Nucleus accumbens (tissue), 56 donors: ENCODE data around the gene TWF2.

ENCODE experiments used
- DNase-seq, 56 donors: peaks; one replicate each; lab custom pipeline; 2025; lab: John Stamatoyannopoulos, UW

Gene TWF2

GRCh38 chr3:52240059-52240885, 1.3 kb upstream of the TWF2 start:
- peak in 27 of 56 donors; percentile 21 to 79 (median 51) for DNase-seq

- no peak for DNase-seq
Observed at GRCh38 chr3:52238193-52238760, 681 bp downstream of the TWF2 start.

DNA sequence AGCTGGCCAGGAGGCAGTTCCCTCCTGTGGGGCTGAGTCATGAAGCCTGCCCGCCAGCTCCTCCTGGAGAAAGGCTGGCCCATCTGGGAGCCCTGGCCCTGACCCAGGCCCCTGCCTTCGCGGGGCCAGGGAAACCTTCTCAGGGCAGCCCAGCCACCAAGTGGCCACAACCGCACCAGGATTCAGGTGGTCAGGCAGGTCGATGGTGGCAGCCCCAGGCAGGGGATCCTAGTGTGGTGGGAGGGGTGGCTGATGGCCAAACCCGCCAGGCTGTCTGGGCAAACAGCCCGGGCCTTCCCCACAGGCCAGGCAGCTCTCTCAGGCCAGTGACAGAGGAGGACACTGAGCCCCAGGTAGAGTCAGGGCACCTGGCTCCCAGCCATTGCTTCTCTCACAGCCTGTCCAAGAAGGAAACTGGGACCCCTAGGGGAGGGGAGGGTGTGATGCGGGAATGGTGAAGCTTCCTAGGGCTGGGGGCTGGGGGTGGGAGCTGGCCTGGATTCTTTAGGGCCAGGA, 1.2 kb downstream of the TWF2 start:
- DNase-seq = peak in 33 of 56 donors; percentile 15 to 78 (median 48)

- DNase-seq = peak in 1 of 56 donors; percentile 18
Observed at GRCh38 chr3:52237006-52237656, 1.8 kb downstream of the TWF2 start.

DNA sequence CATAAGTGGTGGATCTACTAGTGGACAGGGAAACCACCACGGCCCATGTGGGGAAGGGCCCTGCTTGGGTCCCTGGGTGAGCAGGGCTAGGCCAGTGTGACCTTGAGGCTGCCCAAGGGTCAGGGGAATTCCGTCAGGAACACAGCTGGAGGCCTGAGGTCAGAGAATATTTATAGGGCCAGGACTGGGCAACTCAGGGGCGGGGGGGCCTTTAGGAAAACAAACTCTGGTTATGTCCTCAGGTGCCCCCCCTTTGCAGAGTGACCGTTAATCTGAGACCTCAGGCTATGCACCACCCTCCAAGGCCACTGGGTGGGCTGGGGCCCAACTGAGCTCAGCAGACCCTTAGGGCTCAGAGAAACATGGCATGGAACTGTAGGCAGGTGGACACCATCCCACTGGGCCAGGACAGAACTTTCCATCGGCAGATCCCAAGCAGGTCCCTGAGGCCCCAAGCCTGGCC, 2.5 kb downstream of the TWF2 start:
- no peak for DNase-seq

- DNase-seq = no peak
Observed at GRCh38 chr3:52234516-52235447, 4.2 kb downstream of the TWF2 start.

GRCh38 chr3:52233968-52234367, 5.0 kb downstream of the TWF2 start:
- DNase-seq = peak in 23 of 56 donors; percentile 20 to 70 (median 35)

GRCh38 chr3:52233108-52233591, 5.8 kb downstream of the TWF2 start:
- DNase-seq = no peak

GRCh38 chr3:52232279-52233107, 6.5 kb downstream of the TWF2 start:
- DNase-seq = no peak

DNA sequence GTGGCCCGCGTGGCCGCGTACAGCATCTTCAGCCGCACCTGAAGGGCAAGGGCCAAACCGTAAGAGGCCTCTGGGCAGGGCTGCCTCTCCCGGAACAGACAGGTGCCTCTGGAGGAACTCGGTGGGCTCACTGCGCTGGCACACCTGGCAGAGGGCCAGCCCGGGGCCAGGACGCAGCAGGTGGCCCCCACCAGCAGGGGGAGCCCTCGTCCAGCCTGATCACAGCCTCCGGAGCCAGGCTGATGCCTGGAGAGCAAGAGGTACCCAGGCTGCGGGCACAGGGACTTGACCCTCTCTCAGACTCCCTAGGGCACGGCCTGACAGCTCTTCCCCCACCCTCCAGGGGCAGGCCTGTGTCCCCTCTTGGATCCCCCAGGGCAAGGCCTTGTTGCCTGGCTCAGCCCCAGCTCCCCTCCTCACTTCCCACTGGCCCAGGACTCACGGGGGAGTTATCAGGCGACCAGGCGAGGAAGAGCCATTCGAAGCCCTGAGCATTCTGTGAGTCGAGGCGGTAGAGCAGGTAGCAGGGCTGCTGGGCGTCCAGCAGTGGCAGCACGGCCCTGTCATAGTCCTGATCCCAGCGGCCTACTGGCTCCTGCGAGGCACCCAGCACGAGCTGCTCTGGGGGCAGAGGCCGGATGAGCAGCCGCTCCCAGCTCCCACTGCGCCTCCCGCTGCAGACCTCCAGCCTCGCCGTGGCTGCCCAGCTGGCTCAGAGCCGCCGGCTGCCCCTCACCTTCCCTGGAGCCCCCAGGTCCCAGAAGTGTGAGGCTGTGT, 7.3 kb downstream of the TWF2 start:
- DNase-seq = peak in 19 of 56 donors; percentile 15 to 70 (median 28)

GRCh38 chr3:52230889-52231499, 8.0 kb downstream of the TWF2 start:
- DNase-seq = no peak

GRCh38 chr3:52230461-52230860, 8.5 kb downstream of the TWF2 start:
- DNase-seq = no peak

DNA sequence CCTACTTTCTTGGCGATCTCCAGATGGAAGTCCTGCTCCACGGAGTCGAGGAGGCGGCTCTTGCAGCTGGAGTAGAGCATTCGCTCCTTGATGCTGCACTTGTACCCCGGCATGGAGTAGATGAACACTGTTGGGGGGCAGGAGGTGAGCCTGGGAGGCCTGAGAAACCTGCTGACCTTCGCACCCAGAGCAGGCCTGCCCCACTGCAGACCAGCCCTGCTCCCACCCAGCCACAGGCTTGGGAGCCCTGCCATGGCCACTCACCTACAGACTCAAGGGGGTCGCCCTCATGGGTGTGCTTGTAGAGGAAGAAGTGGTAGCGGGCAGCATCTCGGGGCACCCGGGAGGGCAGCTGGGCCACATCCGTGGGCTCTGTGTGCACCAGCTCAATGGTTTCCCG, 9.3 kb downstream of the TWF2 start:
- no peak for DNase-seq

DNA sequence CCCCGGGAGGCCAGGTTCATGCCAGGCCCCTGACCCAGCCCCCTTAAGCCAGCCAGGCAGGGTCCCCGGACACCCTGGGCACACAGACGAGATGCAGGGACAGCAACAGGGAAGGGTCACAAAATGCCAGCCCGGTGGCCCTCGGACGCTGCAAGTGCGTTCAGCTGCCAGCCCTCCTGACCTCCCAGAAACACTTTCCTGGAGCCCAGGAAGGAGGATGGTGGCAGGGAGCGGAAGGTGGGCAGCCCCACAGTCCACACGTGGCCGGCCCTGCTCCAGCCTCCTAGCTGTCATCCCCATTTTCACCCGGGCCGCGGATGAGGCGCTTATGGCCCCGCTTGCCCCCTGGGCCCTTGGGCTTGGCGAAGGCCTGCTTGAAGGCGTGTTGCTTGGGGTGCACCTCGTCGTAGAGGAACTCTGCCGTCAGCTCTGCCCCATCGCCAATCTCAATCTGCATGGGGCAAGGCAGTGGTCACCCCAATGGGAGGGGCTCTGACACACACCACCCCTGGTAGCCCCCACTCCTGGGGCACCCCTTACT, 10.1 kb downstream of the TWF2 start:
- DNase-seq = no peak

GRCh38 chr3:52228266-52228665, 10.7 kb downstream of the TWF2 start:
- DNase-seq = peak in 1 of 56 donors; percentile 33

GRCh38 chr3:52227766-52228165, 11.2 kb downstream of the TWF2 start:
- no peak for DNase-seq

DNA sequence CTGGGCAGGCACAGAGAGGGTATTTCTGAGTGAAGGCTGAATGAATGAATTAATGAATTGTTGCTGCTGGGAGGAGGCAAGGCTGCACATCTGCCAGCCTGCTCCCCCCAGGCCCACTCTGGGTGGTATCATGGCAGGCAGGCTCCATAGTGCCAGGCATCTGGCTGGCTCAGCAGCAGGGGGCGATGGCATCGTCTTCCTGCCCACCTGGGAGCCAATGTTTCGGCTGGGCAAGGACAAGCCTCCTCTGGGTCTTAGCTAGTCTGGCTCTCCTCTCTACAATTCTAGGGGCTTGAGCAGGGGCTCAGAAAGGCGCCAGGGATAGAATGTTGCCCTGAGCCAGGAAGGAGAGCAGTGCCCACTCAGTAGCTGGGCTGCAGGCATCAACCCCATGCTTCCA, 11.8 kb downstream of the TWF2 start:
- DNase-seq = no peak
